Subcutaneous adipose tissue (tissue), 4 donors: Measurements from ENCODE around the gene TRNP1. TPM values are rescaled to one million over a fixed set of nuclear protein-coding genes. Genes with fewer than 3 reads are reported as not detected.

Experiments used
- CTCF ChIP-seq: fragments of 450-650 bp; IDR thresholded peaks from one replicate; pipeline ENCODE4 v1.5.1; 2016; ENCODE audit warnings: low read depth, mild to moderate bottlenecking, control low read depth, antibody characterized with exemption, moderate library complexity
- total RNA-seq, 4 donors: library from RNA; depleted of rRNA; stranded (reverse); fragments of >200 nt; gene quantifications; one replicate each; pipeline ENCODE4 v1.1.0, GENCODE V29; 2016

The TRNP1 gene
- total RNA-seq, 4 donors from 2014 or later: 0.34 to 3.8 (median 1.7) TPM

GRCh38 chr1:26976621-26977510 is 16.6 kb upstream of the TRNP1 start:
- TF ChIP-seq CTCF: no peak

GRCh38 chr1:26978901-26979300 is 14.6 kb upstream of the TRNP1 start:
- no peak for TF ChIP-seq CTCF

- TF ChIP-seq CTCF: no peak
Measured at GRCh38 chr1:26981146-26981846, 12.2 kb upstream of the TRNP1 start.

- TF ChIP-seq CTCF: no peak
Measured at GRCh38 chr1:26983863-26984262, 9.6 kb upstream of the TRNP1 start.

- no peak for TF ChIP-seq CTCF
Measured at GRCh38 chr1:26984291-26984690, 9.2 kb upstream of the TRNP1 start.

- no peak for TF ChIP-seq CTCF
Measured at GRCh38 chr1:26986658-26987057, 6.8 kb upstream of the TRNP1 start.
